ENCODE measurements around the gene RNF220.

GRCh38 chr1:44421446-44421884, 16.4 kb downstream of the RNF220 start:
- no peak for TF ChIP-seq CTCF (IDR thresholded peaks at IDR 0.05; ENCODE audit: poor library complexity)
- no peak for TF ChIP-seq EZH2 (IDR thresholded peaks at IDR 0.05; ENCODE audit: borderline replicate concordance)
- TF ChIP-seq EZH2phosphoT487 (IDR thresholded peaks at IDR 0.05; ENCODE audit: low read depth, severe bottlenecking, unreplicated experiment): no peak
